COR-L47 (cell line): Measurements from ENCODE around the gene ACSM3.
A peak's percentile ranks its signal among the peaks of the same experiment; 100 is the strongest.
"Not testable (repeated sequence)": the region's sequence is repeated elsewhere in the genome, so short reads cannot be mapped to it uniquely, and the experiment has no call there.

Experiments used
- DNase-seq: peaks from one replicate; lab custom pipeline; 2025; lab: John Stamatoyannopoulos, UW

ACSM3 gene, protein sequence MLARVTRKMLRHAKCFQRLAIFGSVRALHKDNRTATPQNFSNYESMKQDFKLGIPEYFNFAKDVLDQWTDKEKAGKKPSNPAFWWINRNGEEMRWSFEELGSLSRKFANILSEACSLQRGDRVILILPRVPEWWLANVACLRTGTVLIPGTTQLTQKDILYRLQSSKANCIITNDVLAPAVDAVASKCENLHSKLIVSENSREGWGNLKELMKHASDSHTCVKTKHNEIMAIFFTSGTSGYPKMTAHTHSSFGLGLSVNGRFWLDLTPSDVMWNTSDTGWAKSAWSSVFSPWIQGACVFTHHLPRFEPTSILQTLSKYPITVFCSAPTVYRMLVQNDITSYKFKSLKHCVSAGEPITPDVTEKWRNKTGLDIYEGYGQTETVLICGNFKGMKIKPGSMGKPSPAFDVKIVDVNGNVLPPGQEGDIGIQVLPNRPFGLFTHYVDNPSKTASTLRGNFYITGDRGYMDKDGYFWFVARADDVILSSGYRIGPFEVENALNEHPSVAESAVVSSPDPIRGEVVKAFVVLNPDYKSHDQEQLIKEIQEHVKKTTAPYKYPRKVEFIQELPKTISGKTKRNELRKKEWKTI

DNA sequence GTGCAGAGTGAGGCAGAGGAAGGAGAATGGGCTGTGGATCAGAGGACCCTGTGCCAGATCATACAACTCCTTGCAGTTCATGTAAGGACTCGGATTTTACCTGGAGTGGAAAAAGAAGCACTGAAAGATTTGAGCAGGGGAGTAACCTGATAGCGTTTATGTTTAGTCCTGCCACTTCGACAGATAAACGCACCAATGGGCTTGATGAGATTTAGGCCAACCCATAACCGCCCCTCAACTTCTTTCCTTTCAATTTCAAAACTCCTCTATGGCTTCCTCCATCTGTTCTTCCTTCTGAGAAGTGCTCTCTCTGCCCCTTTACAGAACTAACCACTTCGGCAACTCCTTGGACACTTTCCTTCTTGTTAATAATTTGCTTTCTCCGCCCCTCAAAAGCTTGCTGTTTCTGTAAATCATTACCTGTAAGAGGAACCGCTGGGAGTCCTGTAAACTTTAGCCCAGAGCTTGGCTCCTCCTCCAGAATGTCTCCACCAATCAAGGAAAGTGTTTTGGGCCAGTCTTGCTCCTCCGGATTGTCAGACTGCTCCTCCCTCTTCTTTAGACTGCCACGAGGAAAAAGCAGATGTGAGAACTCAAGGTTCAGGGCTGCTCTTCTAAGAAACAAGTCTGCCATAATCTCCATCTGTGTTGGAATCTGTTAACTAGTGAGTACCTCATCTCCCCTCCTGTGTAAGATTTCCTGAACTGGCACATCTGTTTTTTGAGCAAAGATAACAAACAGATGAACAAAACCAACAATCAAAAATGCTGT lies at the start of gene ACSM3:
TSS of gene ACSM3 (plus strand) at position 554 of the 772 bp plus-strand sequence. CDS start 6,021 bp downstream, outside the sequence.
- no peak for DNase-seq

DNA sequence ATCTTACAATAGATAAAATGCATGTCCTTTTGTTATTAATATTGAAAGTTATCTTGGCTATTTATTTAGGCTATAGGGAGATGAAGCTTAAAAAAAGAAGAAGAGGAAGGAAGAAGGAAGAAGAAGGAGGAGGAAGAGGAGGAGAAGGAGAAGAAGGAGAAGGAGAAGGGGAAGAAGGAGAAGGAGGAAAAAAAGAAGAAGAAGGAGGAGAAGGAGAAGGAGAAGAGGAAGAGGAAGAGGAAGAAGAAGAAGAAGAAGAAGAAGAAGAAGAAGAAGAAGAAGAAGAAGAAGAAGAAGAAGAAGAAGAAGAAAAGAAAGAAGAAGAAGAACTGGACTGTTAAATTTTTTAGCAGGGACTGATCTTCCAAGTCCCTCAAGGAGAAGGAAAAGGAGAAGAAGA lies 46.1 kb upstream of the ACSM3 start:
- not testable (repeated sequence) for DNase-seq

DNA sequence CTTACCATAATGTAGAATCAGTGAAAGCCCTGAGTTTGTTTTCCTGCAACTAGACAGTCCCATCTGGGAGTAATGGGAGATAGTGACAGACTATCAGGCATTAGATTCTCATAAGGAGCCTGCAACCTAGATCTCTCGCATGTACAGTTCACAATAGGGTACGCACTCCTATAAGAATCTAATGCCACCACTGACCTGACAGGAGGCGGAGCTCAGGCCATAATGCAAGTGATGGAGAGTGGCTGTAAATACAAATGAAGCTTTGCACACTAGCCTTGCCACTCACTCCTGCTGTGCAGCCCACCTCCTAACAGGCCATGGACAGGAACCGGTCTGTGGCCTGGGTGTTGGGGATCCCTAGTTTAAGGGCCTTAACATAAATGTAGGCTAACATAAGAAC lies 43.6 kb upstream of the ACSM3 start:
- DNase-seq = no peak

DNA sequence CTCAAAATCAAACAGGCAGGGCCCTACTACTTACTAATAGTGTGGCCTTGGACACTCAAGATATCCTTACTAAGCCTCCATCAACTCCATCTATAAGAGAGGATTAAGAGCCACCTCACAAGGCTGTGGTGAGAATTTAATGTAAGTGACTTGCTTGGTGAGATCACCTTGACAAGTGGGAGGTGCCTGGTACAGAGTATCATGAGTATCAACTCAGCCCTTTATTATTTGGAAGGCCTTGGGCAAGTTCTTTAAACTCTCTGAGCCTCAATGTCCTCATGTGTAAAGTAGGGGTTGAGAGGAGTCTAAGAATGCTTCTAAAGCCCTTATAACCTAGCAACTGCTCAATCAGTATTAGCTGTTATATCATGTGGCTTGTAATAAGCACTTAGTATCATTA lies 37.2 kb upstream of the ACSM3 start:
- DNase-seq = no peak

DNA sequence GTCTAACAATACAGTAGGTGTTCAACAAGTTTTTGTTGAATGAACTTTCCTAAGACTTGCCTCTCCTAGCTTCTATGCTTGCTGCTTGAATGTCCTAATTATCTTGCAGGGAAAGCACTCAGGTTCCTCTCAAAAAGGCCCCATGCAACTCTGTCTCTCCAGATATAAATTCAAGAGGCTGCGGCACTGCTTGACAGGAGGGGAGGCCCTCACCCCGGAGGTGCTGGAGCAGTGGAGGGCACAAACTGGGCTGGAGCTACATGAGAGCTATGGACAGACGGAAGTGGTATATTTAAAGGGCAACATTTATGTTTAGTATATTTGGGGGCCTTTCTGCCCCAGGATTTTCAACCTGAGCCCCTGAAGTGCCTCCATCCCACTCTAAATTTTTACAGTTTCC lies 36.6 kb upstream of the ACSM3 start:
- DNase-seq = no peak

DNA sequence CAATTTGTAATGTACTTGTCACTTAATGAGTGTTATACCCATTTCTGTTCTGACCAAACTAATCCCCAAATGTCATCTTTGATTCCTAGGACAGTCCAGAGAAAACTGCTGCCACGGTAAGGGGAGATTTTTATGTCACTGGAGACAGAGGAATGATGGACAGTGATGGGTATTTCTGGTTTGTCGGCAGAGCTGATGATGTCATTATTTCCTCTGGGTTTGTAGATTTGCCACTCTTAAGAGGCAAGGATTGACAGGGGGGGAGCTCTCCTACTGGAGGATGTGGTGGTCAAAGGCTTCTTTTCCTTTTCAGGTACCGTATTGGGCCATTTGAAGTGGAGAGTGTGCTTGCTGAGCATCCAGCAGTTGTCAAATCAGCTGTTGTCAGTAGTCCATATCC lies 34.7 kb upstream of the ACSM3 start:
- DNase-seq = no peak

DNA sequence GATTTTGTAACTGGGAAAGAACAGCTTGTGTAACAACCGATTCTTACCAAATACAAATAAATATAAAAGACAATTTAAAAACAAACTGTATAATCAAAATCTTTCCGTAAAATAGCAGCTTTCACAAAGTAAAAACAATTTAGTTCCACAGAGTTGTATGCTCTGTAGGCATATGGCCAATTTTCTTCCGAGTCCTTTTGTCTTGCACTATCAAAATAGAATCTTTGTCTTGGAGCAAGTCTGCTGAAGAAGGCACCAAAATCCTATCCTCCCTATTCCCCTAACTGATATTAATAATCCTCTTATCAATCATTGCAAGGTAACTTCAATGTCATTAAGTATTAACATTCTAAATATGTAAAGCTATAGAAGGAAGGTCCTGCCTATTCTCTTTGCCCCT lies 29.8 kb upstream of the ACSM3 start:
- DNase-seq = no peak

DNA sequence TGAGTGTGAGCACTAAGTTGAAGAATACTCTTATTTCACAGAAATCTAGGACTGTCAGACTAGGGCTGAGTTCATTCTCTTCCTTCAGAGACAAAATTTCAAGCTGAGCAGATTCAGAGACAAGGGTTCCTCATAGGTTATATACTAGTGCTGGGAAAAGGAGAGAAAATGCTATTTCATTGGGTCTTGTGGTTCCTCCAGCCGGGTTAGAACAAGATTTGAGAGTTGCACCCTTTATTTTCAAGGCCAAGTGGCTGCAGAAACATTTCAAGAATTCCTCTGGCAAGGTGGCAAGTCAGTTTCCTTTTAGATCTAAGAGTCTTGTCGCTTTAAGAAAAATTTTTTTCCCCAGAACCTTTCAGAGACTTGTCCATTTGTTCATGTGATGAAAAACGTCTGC lies 29.0 kb upstream of the ACSM3 start:
- no peak for DNase-seq

DNA sequence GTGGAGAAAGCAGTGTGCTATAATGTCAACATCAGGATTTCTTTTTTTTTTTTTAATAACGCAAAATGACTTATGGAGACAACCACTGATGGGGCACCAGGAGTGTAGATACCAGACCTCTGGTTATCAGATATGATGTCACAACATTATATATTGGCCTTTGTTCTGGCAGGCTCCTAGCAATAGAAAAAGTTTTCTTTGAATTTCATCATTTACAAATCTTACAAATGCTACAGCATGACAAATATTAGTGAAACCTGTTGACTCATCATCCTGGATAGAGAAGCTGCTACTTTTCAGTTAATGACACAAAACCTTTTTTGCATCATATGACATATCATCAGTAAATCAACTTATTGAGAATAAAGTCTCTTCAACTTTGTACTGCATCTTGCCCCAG lies 28.3 kb upstream of the ACSM3 start:
- DNase-seq = no peak

DNA sequence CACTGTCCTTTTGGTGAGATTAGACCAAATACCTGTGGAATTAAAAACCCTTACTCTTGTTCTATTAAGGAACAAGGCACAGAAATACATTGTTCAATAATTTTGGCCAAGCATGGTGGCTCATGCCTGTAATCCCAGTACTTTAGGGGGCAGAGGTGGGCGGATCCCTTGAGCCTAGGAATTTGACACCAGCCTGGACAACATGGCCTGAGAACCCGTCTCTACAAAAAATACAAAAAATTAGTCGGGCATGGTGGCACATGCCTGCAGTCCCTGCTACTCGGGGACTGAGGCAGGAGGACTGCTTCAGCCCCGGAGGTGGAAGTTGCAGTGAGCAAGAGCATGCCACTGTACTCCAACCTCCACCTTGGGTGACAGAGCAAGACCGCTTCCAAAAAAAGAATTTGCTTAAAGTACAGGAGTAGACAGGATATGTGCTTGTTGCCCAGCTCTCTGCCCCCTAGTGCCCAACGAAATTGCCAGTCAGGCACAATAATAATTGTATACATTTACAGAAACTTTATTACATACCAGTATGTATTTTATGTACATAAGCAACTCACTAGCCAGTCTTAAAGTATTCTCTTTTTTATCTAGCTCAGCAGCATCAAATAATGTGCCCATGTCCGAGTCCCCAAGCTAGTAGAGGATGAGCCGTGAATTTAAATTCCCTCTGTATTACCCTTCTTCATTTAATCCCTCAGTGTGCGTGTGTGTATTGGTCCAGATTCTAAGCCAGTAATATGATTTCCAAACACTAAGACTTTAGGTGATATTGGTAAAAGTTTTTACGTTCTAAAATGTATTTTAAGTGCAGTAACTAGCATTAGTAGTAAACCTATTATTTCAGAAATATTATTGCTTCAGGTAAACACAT lies 23.6 kb upstream of the ACSM3 start:
- no peak for DNase-seq

DNA sequence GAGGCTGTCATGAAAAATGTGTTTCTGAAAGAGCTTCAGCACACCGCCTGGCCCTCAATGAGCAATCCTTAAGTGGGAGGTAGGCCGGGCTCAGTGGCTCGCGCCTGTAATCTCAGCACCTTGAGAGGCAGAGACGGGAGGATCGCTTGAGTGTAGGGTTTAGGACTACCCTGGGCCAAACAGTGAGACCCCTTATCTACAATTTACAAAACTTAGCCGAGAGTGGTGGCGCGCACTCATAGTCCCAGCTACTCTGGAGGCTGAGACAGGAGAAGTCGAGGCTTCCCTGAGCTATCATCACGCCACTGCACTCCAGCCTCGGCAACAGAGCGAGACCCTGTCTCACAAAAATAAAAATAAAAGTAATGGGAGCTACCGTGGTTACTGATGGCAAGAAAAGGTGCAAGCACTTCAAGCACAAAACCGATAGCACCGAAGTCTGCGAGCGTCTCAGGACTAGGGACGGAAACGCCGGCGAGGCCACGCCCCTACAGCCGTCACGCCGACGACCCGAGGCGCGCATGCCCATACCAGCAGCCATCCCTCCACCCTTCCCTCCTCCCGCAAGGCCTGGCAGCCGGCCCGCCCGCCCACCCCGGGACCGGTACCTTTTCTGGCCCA lies 22.8 kb upstream of the ACSM3 start:
- DNase-seq = peak; percentile 67

DNA sequence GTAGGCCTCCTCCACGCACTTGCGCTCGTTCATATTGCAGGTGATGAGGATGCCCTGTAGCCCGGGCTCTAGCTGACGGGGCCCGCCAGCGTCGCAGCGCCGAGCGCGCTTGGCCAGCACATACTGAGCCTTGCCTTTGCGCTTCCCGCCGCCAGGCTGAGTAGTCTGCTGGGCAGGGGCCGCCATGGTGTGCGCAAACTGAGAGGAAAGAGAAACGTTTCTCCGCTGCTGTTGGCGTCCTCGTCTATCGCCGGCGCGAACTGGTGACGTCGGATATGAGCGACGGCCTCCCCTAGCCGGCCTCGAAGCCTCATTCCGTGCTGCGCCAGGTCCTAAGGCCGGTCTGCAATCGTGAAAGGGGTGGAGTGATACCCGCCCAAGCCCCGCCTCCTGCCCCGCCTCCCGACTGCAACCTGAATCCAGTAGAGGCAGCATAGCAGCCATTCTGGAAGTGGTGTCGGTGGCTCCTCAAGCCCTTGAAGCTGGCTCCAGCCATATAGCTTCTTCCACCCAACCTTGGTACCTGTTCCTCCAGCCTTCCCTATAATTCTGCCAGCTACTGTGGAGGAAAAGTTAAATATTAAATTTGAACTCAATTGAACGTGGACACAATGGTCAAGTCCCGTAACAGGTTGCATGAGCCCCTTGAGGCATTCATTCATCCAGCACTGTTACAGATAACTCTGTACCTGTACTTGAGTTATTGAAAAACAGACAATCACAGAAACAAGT lies 22.1 kb upstream of the ACSM3 start, which contains the start of gene THUMPD1:
TSS of gene THUMPD1 (minus strand) at position 265 of the 732 bp plus-strand sequence. CDS start at position 186, 79 bp downstream.
- peak; percentile 92 for DNase-seq

DNA sequence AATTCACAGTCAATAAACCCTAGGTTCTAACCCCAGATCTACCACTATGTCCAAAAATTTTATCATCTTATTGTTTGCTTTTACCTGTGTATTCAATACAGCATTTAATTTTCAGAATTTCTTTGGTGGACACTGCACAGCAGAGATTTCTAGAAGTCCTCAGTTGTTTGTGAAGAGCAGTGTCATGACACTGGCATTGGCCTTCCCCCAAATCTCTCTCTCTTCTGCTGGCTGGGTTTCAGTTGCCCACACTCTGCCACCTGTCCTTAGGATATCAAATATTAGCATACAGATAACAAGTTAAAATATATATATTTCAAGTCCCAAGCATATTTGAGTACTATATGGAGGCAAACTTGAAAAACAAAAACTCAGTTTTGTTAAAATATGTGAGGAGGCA lies 20.2 kb upstream of the ACSM3 start:
- no peak for DNase-seq

DNA sequence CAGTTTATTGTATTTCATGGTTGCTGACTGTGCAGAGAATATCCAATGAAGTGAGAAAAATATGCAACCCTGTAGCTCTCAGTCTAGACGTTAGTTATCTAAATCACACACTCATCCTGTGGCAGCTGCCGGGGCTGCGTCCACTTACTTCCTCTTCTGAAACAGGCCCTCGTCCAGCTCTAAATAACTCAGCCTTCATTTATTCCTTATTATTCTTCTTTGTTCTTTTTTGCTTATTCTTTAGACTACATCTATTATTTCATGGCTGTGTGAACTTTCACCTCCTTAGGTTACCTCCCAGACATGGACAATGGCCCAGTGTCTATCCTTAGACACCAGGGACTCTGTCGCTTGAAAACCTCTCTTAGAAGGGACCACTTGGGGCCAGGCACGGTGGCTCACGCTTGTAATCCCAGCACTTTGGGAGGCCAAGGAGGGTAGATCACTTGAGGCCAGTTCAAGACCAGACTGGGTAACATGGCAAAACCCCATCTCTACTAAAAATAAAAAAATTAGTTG lies 18.8 kb upstream of the ACSM3 start:
- DNase-seq = no peak

DNA sequence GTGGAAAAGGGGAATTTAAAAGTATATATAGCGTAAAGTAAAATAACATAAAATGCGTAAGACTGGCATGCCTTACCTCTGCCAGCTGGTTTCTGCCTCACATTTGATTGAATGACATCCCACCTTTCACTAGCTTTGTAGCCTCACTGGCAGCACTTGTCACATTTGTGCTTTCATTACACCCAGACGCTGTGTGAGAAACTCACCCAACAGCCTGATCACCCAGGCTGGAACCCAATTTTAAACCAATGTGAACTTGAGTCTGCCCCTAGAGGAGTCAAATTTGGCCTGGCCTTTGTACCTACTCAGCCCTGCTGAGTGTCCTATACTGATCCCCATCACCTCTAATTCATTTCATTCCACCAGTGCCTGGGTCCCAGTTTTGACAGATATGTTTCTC lies 17.4 kb upstream of the ACSM3 start:
- no peak for DNase-seq

DNA sequence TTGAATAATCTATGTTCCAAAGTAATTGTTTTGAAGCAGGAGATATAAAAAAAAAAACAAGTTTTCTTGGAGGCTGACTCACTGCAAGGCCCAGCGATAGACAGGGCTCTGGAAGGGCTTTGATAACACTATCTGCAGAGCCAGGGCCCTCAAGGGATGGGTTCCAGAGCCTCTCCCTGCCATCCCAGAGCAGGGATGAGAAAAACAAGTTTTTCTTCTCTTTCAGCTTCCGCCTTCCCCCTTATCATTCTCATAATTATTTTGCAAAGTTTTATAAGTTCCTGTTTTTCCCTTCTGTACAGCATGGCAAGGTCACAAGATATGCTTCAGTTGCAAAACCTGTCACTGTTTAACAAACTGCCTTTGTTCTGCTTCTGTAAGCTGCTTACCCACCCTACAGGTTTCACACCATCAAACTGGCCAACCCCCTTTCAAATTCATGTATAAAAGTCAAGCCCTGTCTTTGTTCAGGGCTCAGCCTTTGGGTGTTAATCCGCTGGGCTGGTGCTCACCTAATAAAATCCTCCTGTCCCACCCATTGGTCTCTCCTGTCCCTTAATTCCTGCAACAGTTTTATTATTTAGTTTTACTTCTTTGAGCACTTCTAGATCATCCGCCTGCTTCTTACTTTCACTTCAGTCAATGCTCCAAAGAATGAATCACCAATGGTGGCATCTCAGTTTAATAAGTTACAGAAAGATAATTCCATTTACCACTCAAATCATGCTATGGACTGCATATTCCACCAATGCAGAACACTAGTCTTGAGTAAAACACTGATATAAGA lies 16.6 kb upstream of the ACSM3 start:
- DNase-seq = no peak

DNA sequence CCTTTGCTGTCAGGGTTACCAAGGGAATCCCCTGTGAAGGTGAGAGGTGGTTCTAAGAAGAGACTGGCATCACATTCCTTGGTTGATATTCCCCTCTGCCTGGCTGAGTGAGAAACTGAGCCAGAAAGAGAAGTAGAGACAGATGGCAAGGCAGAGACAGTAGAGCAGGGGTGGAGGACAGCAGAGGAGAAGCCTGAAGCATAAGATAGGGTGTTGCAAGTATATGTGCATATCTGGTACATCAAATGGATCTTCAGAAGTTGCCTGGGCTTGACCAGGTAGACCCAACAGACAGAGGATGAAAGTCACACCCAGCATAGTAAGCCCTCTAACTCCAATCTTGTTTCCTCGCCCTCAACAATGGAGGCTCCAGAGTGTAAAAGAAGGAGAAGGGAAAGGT lies 14.3 kb upstream of the ACSM3 start:
- DNase-seq = no peak

DNA sequence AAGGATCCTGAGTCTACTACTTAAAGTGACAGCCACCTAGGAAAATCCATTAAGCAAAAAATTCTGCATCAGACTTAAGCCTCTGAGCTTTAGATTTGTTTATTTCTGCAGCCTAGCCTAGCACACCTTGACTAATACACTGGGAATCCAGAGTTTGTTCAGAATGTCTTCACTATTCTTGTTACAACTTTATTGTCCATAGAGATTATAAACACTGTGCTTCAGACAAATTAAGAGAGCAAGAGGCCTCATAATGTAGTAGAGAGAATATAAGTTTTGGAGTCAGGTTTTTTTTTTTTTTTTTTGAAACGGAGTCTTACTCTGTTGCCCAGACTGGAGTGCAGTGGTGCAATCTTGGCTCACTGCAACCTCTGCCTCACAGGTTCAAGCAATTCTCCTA lies 13.3 kb upstream of the ACSM3 start:
- DNase-seq = no peak

DNA sequence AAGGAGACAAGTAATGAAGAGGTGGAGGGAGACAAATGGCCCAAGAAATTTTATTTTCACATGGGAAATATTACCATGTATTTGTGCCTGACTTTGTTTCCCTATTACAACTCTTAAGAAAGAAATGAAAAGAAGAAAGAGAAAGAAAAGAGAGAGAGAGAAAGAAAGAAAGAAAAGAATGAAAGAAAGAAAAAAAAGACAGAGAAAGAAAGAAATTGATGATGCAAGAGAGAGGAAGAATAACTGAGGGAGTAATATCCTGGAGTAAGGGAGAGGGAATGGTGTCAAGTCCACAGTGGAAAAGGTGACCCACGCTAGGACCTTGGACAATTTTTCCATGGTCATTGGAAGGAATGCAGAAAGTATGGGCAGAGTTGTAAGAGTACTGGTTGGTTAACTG lies 10.1 kb upstream of the ACSM3 start:
- no peak for DNase-seq

DNA sequence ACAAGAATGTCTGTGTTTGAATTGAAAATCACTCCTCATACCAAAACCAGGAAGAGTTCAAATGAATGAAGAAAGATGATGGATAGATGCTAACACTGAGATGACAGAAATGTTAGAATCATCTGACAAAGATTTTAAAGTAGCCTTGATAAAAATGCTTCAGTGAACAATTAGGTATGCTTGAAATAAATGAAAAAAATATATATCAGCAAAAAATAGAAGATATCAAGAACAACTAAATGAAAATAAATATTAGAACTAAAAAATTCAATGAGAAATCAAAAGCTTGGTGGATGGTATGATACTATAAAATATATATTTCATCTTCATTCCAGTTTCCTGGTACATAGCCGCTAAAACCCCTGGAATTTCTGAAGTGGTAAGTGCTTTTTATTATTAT lies 8.6 kb upstream of the ACSM3 start:
- DNase-seq = no peak
